Astrocyte (in vitro differentiated cells and primary cell): Measurements from ENCODE around the gene ZNF117. TPM values are rescaled to one million over a fixed set of nuclear protein-coding genes. Genes with fewer than 3 reads are reported as not detected.

ENCODE experiments used
- DNase-seq: peaks from one replicate; pipeline ENCODE4 v3.0.0-alpha.2; 2010; ENCODE audit warnings: low read depth
- FAIRE-seq: peaks from 2 replicates; lab custom pipeline; 2011; peaks lifted over from hg19 to GRCh38; lab: Jason Lieb, UNC
- H2AFZ ChIP-seq: 2 replicates; pipeline ENCODE4 v1.6.0; 2012; ENCODE audit warnings: low read depth, low read length, inconsistent platforms
- H3K27ac ChIP-seq: 2 replicates; pipeline ENCODE4 v1.5.1; 2011; ENCODE audit warnings: low read depth, low read length, inconsistent platforms
- H3K27me3 ChIP-seq: 2 replicates; pipeline ENCODE4 v1.6.0; 2011; ENCODE audit warnings: low read length, inconsistent platforms; ENCODE audit not compliant: insufficient read depth
- H3K36me3 ChIP-seq: 2 replicates; pipeline ENCODE4 v1.5.1; 2011; ENCODE audit warnings: low read length, inconsistent platforms; ENCODE audit not compliant: insufficient read depth
- H3K4me1 ChIP-seq: 2 replicates; pipeline ENCODE4 v1.5.1; 2011; ENCODE audit warnings: low read length, inconsistent platforms; ENCODE audit not compliant: insufficient read depth
- H3K4me2 ChIP-seq: 2 replicates; pipeline ENCODE4 v1.6.0; 2012; ENCODE audit warnings: low read length, inconsistent platforms
- H3K4me3 ChIP-seq: 2 replicates; pipeline ENCODE4 v1.5.1; 2011; ENCODE audit warnings: low read depth, mild to moderate bottlenecking, low read length, inconsistent platforms; ENCODE audit not compliant: insufficient read depth
- H3K79me2 ChIP-seq: 2 replicates; pipeline ENCODE4 v1.6.0; 2012; ENCODE audit warnings: mild to moderate bottlenecking, low read length, inconsistent platforms; ENCODE audit not compliant: insufficient read depth
- H3K9ac ChIP-seq: 2 replicates; pipeline ENCODE4 v1.6.0; 2012; ENCODE audit warnings: mild to moderate bottlenecking, low read length, inconsistent platforms
- H3K9me3 ChIP-seq: 2 replicates; pipeline ENCODE4 v1.5.1; 2012; ENCODE audit warnings: low read depth, mild to moderate bottlenecking, low read length, inconsistent platforms; ENCODE audit not compliant: insufficient read depth
- H4K20me1 ChIP-seq: 2 replicates; pipeline ENCODE4 v1.6.0; 2012; ENCODE audit warnings: low read length, inconsistent platforms; ENCODE audit not compliant: insufficient read depth
- H3K27ac Mint-ChIP-seq: one replicate; pipeline ENCODE4 v1.8.0; 2021; ENCODE audit warnings: mild to moderate bottlenecking, mixed read lengths; ENCODE audit not compliant: unreplicated experiment
- H3K27me3 Mint-ChIP-seq: one replicate; pipeline ENCODE4 v1.8.0; 2021; ENCODE audit warnings: low read depth, mixed read lengths; ENCODE audit not compliant: unreplicated experiment
- H3K36me3 Mint-ChIP-seq: one replicate; pipeline ENCODE4 v1.8.0; 2021; ENCODE audit warnings: low read depth, mixed read lengths; ENCODE audit not compliant: unreplicated experiment
- H3K4me1 Mint-ChIP-seq: one replicate; pipeline ENCODE4 v1.8.0; 2021; ENCODE audit warnings: low read depth, mixed read lengths; ENCODE audit not compliant: unreplicated experiment
- H3K4me3 Mint-ChIP-seq: one replicate; pipeline ENCODE4 v1.8.0; 2021; ENCODE audit warnings: mild to moderate bottlenecking, moderate library complexity, mixed read lengths; ENCODE audit not compliant: unreplicated experiment
- H3K9me3 Mint-ChIP-seq: one replicate; pipeline ENCODE4 v1.8.0; 2021; ENCODE audit warnings: mild to moderate bottlenecking, mixed read lengths; ENCODE audit not compliant: unreplicated experiment
- EZH2 ChIP-seq: IDR thresholded peaks from 2 replicates; pipeline ENCODE4 v1.6.1; 2012; ENCODE audit warnings: mild to moderate bottlenecking, low read length, inconsistent platforms; ENCODE audit not compliant: insufficient read depth
- total RNA-seq: library from RNA; stranded (reverse); gene quantifications from 2 replicates; pipeline ENCODE4 v1.2.1, GENCODE V29; 2021
- TF ChIP-seq, protein P1 (sequence below): IDR thresholded peaks from 2 replicates; pipeline ENCODE4 v1.5.1; 2011; ENCODE audit warnings: low read depth, mild to moderate bottlenecking, inconsistent platforms, low read length, moderate library complexity; ENCODE audit not compliant: insufficient read depth

ZNF117 gene
- total RNA-seq, 1 donor from 2014 or later = 10.2 TPM

DNA sequence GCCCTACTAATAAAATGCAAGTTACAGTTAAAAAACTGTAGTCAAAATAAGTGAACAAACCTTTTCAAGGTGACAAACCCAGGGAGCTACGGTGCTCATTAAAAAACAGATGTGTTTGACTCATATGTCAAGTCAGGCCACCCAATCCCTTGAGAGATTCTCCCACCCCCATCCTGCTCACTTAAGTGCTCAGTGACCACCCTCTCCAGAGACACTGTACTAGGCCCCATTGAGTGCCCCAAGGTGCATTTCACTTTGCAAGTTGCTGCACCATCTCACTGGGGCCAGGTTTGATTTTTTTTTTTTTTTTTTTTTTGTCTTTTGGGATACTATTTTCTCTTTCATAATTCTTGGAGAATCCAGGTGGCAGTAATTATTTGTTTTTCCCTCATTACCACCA lies 13.7 kb upstream of the ZNF117 start:
- Histone ChIP-seq H3K27ac (no peak overlapping the region), H4K20me1 (peaks cover 10% of the 10 kb centered on the region), H3K36me3 (no peaks in the 10 kb centered on the region), H3K9ac (no peak overlapping the region), H3K4me2 (peak overlapping the region; percentile 84), H3K4me1 (no peaks in the 10 kb centered on the region), H3K9me3 (peaks cover 7% of the 10 kb centered on the region), H2AFZ (no peak overlapping the region), H3K4me3 (no peak overlapping the region), H3K79me2 (peaks cover 64% of the 10 kb centered on the region), H3K27me3 (no peaks in the 10 kb centered on the region)
- TF ChIP-seq, protein P1, sequence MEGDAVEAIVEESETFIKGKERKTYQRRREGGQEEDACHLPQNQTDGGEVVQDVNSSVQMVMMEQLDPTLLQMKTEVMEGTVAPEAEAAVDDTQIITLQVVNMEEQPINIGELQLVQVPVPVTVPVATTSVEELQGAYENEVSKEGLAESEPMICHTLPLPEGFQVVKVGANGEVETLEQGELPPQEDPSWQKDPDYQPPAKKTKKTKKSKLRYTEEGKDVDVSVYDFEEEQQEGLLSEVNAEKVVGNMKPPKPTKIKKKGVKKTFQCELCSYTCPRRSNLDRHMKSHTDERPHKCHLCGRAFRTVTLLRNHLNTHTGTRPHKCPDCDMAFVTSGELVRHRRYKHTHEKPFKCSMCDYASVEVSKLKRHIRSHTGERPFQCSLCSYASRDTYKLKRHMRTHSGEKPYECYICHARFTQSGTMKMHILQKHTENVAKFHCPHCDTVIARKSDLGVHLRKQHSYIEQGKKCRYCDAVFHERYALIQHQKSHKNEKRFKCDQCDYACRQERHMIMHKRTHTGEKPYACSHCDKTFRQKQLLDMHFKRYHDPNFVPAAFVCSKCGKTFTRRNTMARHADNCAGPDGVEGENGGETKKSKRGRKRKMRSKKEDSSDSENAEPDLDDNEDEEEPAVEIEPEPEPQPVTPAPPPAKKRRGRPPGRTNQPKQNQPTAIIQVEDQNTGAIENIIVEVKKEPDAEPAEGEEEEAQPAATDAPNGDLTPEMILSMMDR = no peak
- no peak for TF ChIP-seq EZH2
- Mint-ChIP-seq H3K36me3 (peaks cover 18% of the 10 kb centered on the region), H3K9me3 (peaks cover 11% of the 10 kb centered on the region), H3K27me3 (no peaks in the 10 kb centered on the region), H3K27ac (no peak overlapping the region), H3K4me3 (peak overlapping the region; percentile 97), H3K4me1 (peaks cover 6% of the 10 kb centered on the region)
- FAIRE-seq = no peak
- no peak for DNase-seq

DNA sequence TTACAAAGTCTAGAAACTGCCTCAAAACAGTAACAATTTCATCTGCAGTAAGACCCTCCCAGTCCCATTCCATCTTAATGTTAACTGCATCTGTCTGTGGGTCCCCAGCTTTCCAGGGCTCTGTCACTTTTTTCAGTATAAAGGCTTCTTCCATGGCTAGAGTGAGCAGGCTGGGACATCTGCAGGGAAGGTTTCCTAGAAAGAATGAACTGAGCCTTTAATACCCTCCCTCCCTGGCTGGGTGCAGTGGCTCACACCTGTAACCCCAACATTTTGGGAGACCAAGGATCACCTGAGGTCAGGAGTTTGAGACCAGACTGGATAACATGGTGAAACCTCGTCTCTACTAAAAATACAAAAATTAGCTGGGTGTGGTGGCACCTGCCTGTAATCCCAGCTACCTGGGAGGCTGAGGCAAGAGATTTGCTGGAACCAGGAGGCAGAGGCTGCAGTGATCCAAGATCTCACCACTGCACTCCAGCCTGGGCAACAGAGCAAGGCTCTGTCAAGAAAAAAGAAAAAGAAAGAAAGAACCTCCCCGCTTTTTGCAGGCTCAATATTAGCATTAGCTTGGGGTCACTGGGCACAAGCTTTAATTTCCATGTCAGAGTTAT lies 12.2 kb upstream of the ZNF117 start:
- peaks cover 15% of the 10 kb centered on the region for H3K9me3 ChIP-seq
- no peak for FAIRE-seq
- no peak overlapping the region for H3K4me3 ChIP-seq
- Mint-ChIP-seq H3K9me3 (peaks cover 20% of the 10 kb centered on the region), H3K4me3 (no peak overlapping the region), H3K36me3 (peaks cover 33% of the 10 kb centered on the region), H3K4me1 (peaks cover 15% of the 10 kb centered on the region), H3K27ac (no peak overlapping the region), H3K27me3 (no peaks in the 10 kb centered on the region)
- H3K27me3 ChIP-seq = no peaks in the 10 kb centered on the region
- H3K27ac ChIP-seq = no peak overlapping the region
- no peak for TF ChIP-seq EZH2
- DNase-seq = no peak
- no peak overlapping the region for H2AFZ ChIP-seq
- no peaks in the 10 kb centered on the region for H3K36me3 ChIP-seq
- H3K79me2 ChIP-seq = peaks cover 75% of the 10 kb centered on the region
- H3K9ac ChIP-seq = no peak overlapping the region
- H3K4me1 ChIP-seq = no peaks in the 10 kb centered on the region
- peaks cover 21% of the 10 kb centered on the region for H4K20me1 ChIP-seq
- H3K4me2 ChIP-seq = no peak overlapping the region

DNA sequence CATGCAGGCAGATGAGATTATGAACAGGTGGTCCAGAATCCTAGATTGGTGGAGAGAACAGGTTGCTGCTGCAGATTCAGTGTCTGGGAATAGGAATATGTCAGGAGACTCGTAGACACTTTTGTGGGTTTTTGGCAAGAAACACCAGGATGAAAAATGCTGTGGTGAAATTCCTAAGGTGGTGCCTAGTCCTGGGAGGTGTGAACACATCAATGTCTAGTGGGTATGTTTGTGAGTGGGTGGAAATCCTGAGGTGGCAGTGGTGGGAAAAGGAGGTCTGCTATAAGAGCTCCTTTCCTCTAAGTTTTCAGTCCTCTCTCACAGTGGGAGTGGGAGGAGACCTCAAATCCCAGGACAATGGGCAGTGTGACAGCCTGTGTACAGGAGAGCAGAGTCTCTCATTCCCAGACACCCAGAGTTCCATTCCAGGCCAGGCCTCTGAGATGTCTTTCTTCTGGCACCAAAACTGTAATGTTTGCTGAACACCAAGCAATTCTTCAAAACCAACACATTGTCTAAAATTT lies 10.5 kb upstream of the ZNF117 start:
- Histone ChIP-seq H3K27me3 (no peaks in the 10 kb centered on the region), H3K9ac (no peak overlapping the region), H4K20me1 (peaks cover 21% of the 10 kb centered on the region), H3K79me2 (peaks cover 75% of the 10 kb centered on the region), H3K27ac (no peak overlapping the region), H3K4me2 (no peak overlapping the region), H3K4me1 (no peaks in the 10 kb centered on the region), H3K4me3 (no peak overlapping the region), H3K36me3 (no peaks in the 10 kb centered on the region), H2AFZ (no peak overlapping the region), H3K9me3 (peaks cover 17% of the 10 kb centered on the region)
- Mint-ChIP-seq H3K36me3 (peaks cover 40% of the 10 kb centered on the region), H3K27ac (no peak overlapping the region), H3K27me3 (no peaks in the 10 kb centered on the region), H3K9me3 (peaks cover 28% of the 10 kb centered on the region), H3K4me3 (no peak overlapping the region), H3K4me1 (peaks cover 21% of the 10 kb centered on the region)
- FAIRE-seq (no peak), DNase-seq (peak; percentile 64)
- TF ChIP-seq EZH2 = no peak
- TF ChIP-seq, protein P1 = no peak
